Measurements from ENCODE around the gene SETBP1.

Gene SETBP1

DNA sequence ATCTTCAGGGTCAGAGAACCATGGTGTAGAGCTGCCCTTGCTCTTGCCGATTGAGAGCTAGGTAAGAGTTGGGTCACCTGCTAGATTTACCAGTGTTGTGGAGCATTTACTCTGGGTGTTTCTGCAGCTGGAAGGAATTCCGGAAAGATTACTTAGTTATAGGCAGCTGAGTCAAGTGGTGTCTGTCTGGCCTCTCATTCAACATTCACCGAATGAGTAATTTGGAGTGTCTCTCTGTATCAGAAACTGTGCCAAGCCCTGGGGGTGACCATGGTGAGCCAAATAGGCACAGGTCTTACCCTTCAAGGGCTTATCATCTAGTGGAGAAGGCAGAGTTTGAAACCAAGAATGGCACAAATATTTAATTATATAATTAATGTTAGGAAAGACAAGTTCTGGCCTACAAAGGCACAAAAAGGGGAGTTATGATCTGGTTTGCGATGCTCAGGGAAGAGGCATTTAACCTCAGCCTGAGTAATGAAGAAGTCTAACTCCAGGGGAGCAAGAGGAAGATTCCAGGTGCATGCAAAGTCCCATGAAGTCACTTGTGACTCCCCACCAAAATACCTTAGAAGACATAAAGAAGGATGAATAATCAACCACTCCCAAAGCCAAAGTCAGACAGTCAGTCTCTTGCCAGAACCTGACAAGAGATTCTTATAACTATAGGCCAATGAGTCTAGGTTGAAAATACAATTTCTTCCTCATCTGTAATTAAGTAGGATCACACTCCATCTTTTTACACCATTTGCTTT, 12.5 kb downstream of the SETBP1 start:
- TF ChIP-seq, protein P1, sequence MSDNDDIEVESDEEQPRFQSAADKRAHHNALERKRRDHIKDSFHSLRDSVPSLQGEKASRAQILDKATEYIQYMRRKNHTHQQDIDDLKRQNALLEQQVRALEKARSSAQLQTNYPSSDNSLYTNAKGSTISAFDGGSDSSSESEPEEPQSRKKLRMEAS (IDR thresholded peaks at IDR 0.05; ENCODE audit: low read depth, low read length) = no peak
- TF ChIP-seq MYC (IDR thresholded peaks at IDR 0.05; ENCODE audit: low read depth, low read length) (no peak), POLR2A (IDR thresholded peaks at IDR 0.05; ENCODE audit: extremely low read depth, insufficient read length) (no peak)
- no peak overlapping the region for H3K4me3 ChIP-seq (ENCODE audit: low read depth, low read length)
- no peak for DNase-seq (ENCODE audit: low read depth)

DNA sequence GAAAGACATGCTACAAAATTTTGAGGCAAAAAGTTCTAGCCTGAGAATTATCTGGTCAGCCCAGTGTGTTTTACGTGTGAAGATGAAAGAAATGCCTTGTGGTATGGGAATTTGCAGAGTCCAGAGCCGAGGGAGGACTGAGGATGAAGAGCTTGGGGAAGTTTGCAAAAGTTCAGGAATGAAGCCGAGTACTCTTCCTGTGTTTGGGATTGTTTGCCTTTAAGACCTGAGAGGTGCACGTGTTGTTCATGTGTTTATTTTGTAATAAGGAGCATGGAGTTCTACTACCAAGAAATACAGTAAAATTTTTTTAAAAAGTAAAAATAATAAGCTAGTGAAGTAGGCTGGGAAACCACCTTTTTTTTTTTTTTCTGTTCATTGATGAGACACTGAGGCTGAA, 14.8 kb downstream of the SETBP1 start:
- H3K4me3 ChIP-seq (ENCODE audit: low read depth, low read length) = no peak overlapping the region
- no peak for TF ChIP-seq MYC (IDR thresholded peaks at IDR 0.05; ENCODE audit: low read depth, low read length)
- TF ChIP-seq, protein P1 (IDR thresholded peaks at IDR 0.05; ENCODE audit: low read depth, low read length) = no peak
- no peak for TF ChIP-seq POLR2A (IDR thresholded peaks at IDR 0.05; ENCODE audit: extremely low read depth, insufficient read length)
- TF ChIP-seq, protein P2, sequence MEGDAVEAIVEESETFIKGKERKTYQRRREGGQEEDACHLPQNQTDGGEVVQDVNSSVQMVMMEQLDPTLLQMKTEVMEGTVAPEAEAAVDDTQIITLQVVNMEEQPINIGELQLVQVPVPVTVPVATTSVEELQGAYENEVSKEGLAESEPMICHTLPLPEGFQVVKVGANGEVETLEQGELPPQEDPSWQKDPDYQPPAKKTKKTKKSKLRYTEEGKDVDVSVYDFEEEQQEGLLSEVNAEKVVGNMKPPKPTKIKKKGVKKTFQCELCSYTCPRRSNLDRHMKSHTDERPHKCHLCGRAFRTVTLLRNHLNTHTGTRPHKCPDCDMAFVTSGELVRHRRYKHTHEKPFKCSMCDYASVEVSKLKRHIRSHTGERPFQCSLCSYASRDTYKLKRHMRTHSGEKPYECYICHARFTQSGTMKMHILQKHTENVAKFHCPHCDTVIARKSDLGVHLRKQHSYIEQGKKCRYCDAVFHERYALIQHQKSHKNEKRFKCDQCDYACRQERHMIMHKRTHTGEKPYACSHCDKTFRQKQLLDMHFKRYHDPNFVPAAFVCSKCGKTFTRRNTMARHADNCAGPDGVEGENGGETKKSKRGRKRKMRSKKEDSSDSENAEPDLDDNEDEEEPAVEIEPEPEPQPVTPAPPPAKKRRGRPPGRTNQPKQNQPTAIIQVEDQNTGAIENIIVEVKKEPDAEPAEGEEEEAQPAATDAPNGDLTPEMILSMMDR (IDR thresholded peaks at IDR 0.05; ENCODE audit: low read depth, low read length) = no peak
- DNase-seq (ENCODE audit: low read depth) = no peak

DNA sequence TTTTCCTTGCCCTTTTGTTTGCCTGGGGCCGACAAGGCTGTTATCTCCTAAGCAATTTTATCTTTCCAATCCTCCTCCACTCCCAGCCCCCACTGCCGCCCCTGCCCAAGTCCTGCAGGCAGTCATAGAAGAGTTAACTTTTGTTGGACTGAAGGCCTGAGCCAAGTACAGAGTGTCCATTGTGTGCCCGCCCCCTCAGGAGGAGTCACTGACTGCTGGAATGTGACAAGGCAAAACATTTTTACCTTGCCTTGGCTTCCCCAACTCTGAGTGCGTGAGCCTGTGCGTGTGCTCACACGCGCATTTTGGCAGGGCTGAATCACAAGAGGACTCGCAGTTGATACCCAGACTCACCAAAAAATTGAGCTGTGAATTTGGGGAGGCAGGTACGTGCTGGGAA, 16.2 kb downstream of the SETBP1 start:
- no peak for DNase-seq (ENCODE audit: low read depth)
- TF ChIP-seq, protein P1 (IDR thresholded peaks at IDR 0.05; ENCODE audit: low read depth, low read length) = no peak
- TF ChIP-seq MYC (IDR thresholded peaks at IDR 0.05; ENCODE audit: low read depth, low read length) (no peak), POLR2A (IDR thresholded peaks at IDR 0.05; ENCODE audit: extremely low read depth, insufficient read length) (no peak)
- TF ChIP-seq, protein P2 (IDR thresholded peaks at IDR 0.05; ENCODE audit: low read depth, low read length) = no peak
- H3K4me3 ChIP-seq (ENCODE audit: low read depth, low read length) = no peak overlapping the region

DNA sequence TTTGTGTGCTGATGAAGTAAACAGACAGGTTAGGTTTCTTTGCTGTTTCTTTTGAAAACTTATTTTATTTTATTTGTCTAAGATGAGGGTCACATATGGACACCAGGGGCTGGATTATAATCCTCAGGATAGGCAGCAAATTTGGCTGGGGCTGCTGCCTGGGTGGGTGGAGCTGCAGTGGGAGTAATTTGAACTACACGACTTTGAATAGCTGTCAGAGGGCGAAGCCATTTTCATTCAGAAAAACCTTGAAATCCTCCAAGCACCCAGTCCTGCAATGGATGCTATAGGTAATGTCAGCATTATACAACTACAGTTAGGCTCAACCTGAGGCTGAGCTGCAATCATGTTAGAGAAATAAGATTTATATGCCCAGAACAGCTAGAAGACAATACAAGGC, 16.6 kb downstream of the SETBP1 start:
- no peak overlapping the region for H3K4me3 ChIP-seq (ENCODE audit: low read depth, low read length)
- TF ChIP-seq MYC (IDR thresholded peaks at IDR 0.05; ENCODE audit: low read depth, low read length) = no peak
- no peak for TF ChIP-seq POLR2A (IDR thresholded peaks at IDR 0.05; ENCODE audit: extremely low read depth, insufficient read length)
- TF ChIP-seq, protein P2 (IDR thresholded peaks at IDR 0.05; ENCODE audit: low read depth, low read length) = no peak
- no peak for DNase-seq (ENCODE audit: low read depth)

DNA sequence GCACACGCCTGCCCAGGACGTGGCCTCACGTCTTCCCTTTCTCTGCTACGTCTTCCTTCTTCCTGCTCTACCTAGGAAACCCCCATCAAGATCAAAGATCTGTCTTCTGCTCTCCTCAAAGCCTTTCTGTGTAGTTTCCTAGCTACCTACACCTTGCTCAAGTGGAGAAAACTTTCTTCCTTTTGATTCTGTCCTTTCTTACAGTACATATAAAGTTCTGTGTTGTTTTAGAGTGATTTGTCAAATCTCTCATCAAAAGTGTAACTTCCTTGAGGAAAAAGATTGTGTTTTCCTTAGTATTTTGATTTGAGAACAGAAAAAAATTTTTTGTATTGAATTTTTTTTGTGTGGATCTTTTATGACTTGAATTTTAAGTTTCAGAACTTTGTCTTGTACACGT, 17.8 kb downstream of the SETBP1 start:
- H3K4me3 ChIP-seq (ENCODE audit: low read depth, low read length) = no peak overlapping the region
- TF ChIP-seq, protein P1 (IDR thresholded peaks at IDR 0.05; ENCODE audit: low read depth, low read length) = no peak
- TF ChIP-seq, protein P2 (IDR thresholded peaks at IDR 0.05; ENCODE audit: low read depth, low read length) = no peak
- no peak for TF ChIP-seq MYC (IDR thresholded peaks at IDR 0.05; ENCODE audit: low read depth, low read length)
- no peak for DNase-seq (ENCODE audit: low read depth)

DNA sequence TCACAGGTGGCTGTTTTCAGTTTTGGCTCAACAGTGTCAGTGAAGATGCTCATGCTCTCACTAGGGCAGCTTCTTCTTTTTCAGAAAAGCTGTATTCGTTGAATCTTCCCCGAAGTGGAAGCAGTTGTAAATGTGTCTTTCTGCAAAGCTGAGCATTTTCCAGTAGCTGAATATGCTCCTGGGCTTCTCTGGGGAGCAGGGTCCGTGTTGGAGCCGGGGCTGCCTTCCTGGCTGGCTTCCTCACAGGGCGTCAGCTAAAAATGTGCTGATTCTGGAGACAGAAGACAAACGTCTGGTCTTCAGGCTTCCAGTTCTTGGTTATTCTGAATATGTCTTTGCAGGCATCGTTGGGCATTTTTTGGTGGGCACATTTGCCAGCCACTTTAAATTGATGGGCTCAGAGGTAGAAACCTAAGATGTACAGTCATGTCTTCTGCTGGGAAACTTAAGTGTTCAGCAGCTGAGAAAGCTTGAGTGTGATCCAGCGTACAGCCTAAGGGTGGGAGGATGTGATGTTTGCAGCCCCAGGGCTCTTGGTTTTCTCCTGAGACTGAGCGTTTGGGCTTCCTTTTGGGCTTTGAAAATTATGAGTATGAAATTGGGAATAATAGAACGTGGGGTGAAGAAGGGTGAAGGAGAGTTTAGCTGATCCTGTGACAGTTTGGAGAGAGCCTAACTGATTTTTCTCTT, 19.0 kb downstream of the SETBP1 start:
- no peak for DNase-seq (ENCODE audit: low read depth)
- TF ChIP-seq, protein P1 (IDR thresholded peaks at IDR 0.05; ENCODE audit: low read depth, low read length) = no peak
- no peak for TF ChIP-seq POLR2A (IDR thresholded peaks at IDR 0.05; ENCODE audit: extremely low read depth, insufficient read length)
- TF ChIP-seq, protein P2 (IDR thresholded peaks at IDR 0.05; ENCODE audit: low read depth, low read length) = no peak
- no peak for TF ChIP-seq MYC (IDR thresholded peaks at IDR 0.05; ENCODE audit: low read depth, low read length)
- no peak overlapping the region for H3K4me3 ChIP-seq (ENCODE audit: low read depth, low read length)

All from NB4 (cell line).